Esophagus (tissue), 2 donors: Measurements from ENCODE around the gene NMRK2. TPM values are rescaled to one million over a fixed set of nuclear protein-coding genes. Genes with fewer than 3 reads are reported as not detected.
"Not testable (repeated sequence)": the region's sequence is repeated elsewhere in the genome, so short reads cannot be mapped to it uniquely, and the experiment has no call there.

Experiments used
- H3K27ac ChIP-seq, 2 donors: one replicate each; pipeline ENCODE4 v1.5.1; 2013; ENCODE audit warnings: low read depth in 2 of 2, mild to moderate bottlenecking in 2 of 2, inconsistent platforms in 1 of 2, low read length in 1 of 2, moderate library complexity in 1 of 2
- H3K27me3 ChIP-seq, 2 donors: one replicate each; pipeline ENCODE4 v1.6.1; 2013; ENCODE audit warnings: low read length in 2 of 2, control low read depth in 1 of 2, mild to moderate bottlenecking in 1 of 2; ENCODE audit not compliant: insufficient read depth in 2 of 2, control insufficient read depth in 1 of 2
- H3K36me3 ChIP-seq, 2 donors: one replicate each; pipeline ENCODE4 v1.6.1; 2013; ENCODE audit warnings: low read length in 1 of 2; ENCODE audit not compliant: control insufficient read depth in 2 of 2, insufficient read depth in 2 of 2
- H3K4me1 ChIP-seq, 2 donors: one replicate each; pipeline ENCODE4 v1.6.1; 2013; ENCODE audit warnings: low read length in 1 of 2; ENCODE audit not compliant: control insufficient read depth in 2 of 2, insufficient read depth in 2 of 2
- H3K4me3 ChIP-seq, 2 donors: one replicate each; pipeline ENCODE4 v1.5.1; 2013; ENCODE audit warnings: low read length in 2 of 2, mild to moderate bottlenecking in 2 of 2, low read depth in 1 of 2, moderate library complexity in 1 of 2
- H3K9me3 ChIP-seq, 2 donors: one replicate each; pipeline ENCODE4 v1.6.1; 2013; ENCODE audit warnings: mild to moderate bottlenecking in 2 of 2, low read depth in 1 of 2, low read length in 1 of 2, moderate library complexity in 1 of 2; ENCODE audit not compliant: control insufficient read depth in 2 of 2, insufficient read depth in 1 of 2
- WGBS, 2 donors: extraction: QIAGEN DNeasy Blood & Tissue Kit; methylation state at CpG; one replicate each; pipeline ENCODE4 v1.1.7; 2013; 5-methylcytosine and 5-hydroxymethylcytosine counted together
- polyA plus RNA-seq, 2 donors: library from polyadenylated mRNA; stranded (reverse); fragments of 200-250 nt; gene quantifications; one replicate each; pipeline ENCODE4 v1.2.3, GENCODE V29; 2013
- donor health status: healthy with polysubstance abuse.
- donor health status: Bipolar disorder and iron deficiency.

NMRK2 gene
- polyA plus RNA-seq, 2 donors, result 0.20 to 0.31 TPM

DNA sequence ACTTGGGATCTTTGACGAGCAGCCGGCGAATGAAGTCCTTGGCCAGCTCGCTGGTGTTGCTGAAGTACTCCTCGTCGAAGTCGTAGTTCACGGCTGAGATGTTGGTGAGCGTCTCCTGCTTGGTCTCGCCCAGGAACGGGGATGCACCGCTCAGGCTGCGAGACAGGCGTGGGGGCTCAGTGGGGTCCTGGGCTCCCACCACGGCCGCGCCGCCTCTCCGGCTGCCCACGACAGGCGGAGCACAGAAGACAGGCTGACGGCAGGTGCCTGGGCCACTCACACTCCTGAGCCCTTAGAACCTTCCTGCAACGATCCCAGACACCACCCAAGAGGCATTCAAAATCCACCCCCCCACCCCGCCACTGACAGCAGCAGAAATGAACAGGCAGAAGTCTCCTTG, 28.1 kb downstream of the NMRK2 start:
- H3K27me3 ChIP-seq, result no peaks in the 10 kb centered on the region
- peaks cover 0 to 3% of the 10 kb centered on the region in 2 donors for H3K9me3 ChIP-seq
- peaks cover 0 to 2% of the 10 kb centered on the region in 2 donors for H3K4me1 ChIP-seq
- H3K27ac ChIP-seq, result no peak overlapping the region
- H3K4me3 ChIP-seq, result no peak overlapping the region
- 93 to 96% methylated on average over 24 of the region's 24 CpGs for WGBS, 2 donors
- H3K36me3 ChIP-seq, result peaks cover 21 to 66% of the 10 kb centered on the region in 2 donors

DNA sequence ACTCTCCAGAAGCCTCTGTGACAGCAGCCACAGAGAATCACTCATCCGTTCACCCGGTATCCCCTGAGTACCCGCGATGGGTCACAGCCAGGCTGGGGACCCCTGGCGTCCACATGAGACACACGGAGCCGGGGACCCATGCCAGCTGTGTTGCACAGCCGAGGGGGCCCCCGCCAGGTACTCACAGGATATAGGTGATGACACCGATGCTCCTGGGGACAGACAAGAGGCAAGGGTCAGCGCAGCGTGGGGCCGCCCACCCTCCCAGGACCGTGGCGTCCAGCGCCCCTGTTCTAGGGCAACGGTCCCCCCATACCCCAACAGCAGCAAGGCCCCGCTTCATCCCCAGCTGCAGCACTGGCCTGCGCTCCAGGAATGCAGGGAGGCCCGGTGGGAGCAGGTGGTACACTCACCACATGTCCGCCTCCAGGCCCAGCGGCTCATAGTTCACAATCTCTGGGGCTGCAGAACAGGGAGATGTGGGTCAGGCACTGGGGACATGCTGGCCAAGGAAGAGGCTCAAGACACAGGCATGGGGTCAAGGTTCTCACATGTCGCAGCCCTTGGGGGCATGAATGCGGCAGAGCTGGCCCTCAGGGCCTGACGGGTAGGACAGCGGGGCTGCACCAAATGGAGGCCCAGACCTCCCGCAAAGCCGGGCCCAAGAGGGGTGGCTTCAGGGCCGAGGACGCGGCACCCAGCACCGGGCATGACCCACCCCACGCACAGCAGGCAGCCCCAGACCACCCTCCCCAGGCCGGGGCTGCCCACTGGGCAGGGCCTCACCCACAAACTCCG, 30.8 kb downstream of the NMRK2 start:
- Histone ChIP-seq H3K27ac (no peak overlapping the region), H3K9me3 (peaks cover 0 to 3% of the 10 kb centered on the region in 2 donors), H3K27me3 (no peaks in the 10 kb centered on the region), H3K4me1 (peaks cover 0 to 6% of the 10 kb centered on the region in 2 donors), H3K36me3 (peaks cover 20 to 56% of the 10 kb centered on the region in 2 donors), H3K4me3 (no peak overlapping the region)
- WGBS, 2 donors, result 94 to 95% methylated on average over 35 of the region's 35 CpGs

GRCh38 chr19:3964256-3965194, 31.7 kb downstream of the NMRK2 start:
- WGBS, 2 donors, result 90 to 91% methylated on average over 54 to 60 of the region's 60 CpGs
- Histone ChIP-seq H3K36me3 (peaks cover 20 to 48% of the 10 kb centered on the region in 2 donors), H3K4me3 (no peak overlapping the region), H3K27me3 (no peaks in the 10 kb centered on the region), H3K4me1 (peaks cover 3 to 6% of the 10 kb centered on the region in 2 donors), H3K9me3 (no peaks in the 10 kb centered on the region), H3K27ac (no peak overlapping the region)

- WGBS, 2 donors, result 64 to 79% methylated on average over 30 of the region's 30 CpGs
- H3K27ac ChIP-seq, result peak overlapping the region; percentile 4 to 59
- H3K4me1 ChIP-seq, result peaks cover 6 to 11% of the 10 kb centered on the region in 2 donors
- no peaks in the 10 kb centered on the region for H3K9me3 ChIP-seq
- H3K36me3 ChIP-seq, result peaks cover 16 to 33% of the 10 kb centered on the region in 2 donors
- no peaks in the 10 kb centered on the region for H3K27me3 ChIP-seq
- no peak overlapping the region for H3K4me3 ChIP-seq
Measured at GRCh38 chr19:3966051-3967017, 33.5 kb downstream of the NMRK2 start.

- peaks cover 6 to 12% of the 10 kb centered on the region in 2 donors for H3K4me1 ChIP-seq
- 87% methylated on average over 12 of the region's 12 CpGs for WGBS, 2 donors
Measured at GRCh38 chr19:3967983-3968382, 35.1 kb downstream of the NMRK2 start.

GRCh38 chr19:3968556-3969434, 35.9 kb downstream of the NMRK2 start:
- H3K27ac ChIP-seq, result peak overlapping the region; percentile 95 to 97
- peaks cover 6 to 12% of the 10 kb centered on the region in 2 donors for H3K4me1 ChIP-seq
- H3K36me3 ChIP-seq, result peaks cover 15 to 16% of the 10 kb centered on the region in 2 donors
- H3K9me3 ChIP-seq, result no peaks in the 10 kb centered on the region
- WGBS, 2 donors, result 21 to 27% methylated on average over 9 of the region's 9 CpGs
- H3K4me3 ChIP-seq, result peak overlapping the region in 1 of 2 donors; percentile 78
- no peaks in the 10 kb centered on the region for H3K27me3 ChIP-seq

More at GRCh38 chr19:3967983-3968382, 35.1 kb downstream of the NMRK2 start:
- Histone ChIP-seq H3K27ac (peak overlapping the region; percentile 49 to 83), H3K36me3 (peaks cover 16 to 23% of the 10 kb centered on the region in 2 donors)
- not testable (repeated sequence) for H3K27me3 ChIP-seq, H3K9me3 ChIP-seq, H3K4me3 ChIP-seq

DNA sequence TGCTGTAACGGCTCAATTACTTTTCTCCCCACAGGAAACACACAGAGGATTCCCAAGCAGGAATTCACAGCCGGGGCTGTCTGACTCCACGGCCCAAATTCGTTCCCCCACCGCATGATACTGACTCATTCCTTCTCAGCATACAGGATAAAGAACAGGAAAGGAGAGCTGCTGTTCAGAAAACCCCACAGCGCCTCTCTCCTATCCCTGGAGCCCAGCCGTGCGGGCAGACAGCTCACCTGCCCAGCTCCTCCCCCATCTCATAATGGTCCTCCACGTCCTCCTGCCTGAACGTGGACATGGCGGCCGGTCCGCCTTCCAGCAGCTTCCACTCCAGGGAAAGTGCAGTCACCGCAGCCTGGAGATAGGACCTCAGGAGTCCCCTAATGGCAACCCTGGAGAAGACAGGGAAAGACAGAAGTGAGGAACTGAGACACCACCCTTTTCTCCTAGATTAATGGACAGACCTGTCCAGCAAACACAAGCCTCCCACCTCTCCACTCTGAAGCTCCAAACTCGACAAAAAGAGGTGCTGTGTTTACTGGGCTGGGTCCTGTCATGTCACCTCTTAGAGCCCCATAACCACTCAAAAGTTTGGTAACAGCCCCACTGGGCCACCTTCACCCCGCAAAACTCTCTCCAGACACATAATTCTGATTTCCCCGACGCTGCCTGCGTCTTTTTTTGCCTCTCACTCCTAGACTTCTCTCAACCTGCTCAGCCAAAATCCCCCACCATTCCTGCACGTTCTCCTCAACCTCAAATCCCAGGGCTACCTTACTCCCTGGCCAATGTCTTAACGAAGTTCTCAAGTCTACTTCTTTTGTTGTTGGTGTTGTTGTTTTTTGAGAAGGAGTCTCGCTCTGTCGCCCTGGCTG, 36.8 kb downstream of the NMRK2 start:
- Histone ChIP-seq H3K36me3 (peaks cover 7 to 10% of the 10 kb centered on the region in 2 donors), H3K27me3 (no peaks in the 10 kb centered on the region), H3K4me1 (peaks cover 6 to 12% of the 10 kb centered on the region in 2 donors), H3K4me3 (peak overlapping the region; percentile 74 to 78), H3K9me3 (no peaks in the 10 kb centered on the region), H3K27ac (peak overlapping the region; percentile 95 to 97)
- WGBS, 2 donors, result 17 to 22% methylated on average over 23 of the region's 23 CpGs
